SH-SY5Y (cell line): Measurements from ENCODE around the gene NBEA.

Source experiments
- GATA2 ChIP-seq: IDR thresholded peaks from 2 replicates; pipeline ENCODE4 v1.6.1; 2011; ENCODE audit warnings: mild to moderate bottlenecking, low read depth, low read length
- GATA3 ChIP-seq: IDR thresholded peaks from 2 replicates; pipeline ENCODE4 v1.6.1; 2011; ENCODE audit warnings: low read depth, mild to moderate bottlenecking, low read length, moderate library complexity

DNA sequence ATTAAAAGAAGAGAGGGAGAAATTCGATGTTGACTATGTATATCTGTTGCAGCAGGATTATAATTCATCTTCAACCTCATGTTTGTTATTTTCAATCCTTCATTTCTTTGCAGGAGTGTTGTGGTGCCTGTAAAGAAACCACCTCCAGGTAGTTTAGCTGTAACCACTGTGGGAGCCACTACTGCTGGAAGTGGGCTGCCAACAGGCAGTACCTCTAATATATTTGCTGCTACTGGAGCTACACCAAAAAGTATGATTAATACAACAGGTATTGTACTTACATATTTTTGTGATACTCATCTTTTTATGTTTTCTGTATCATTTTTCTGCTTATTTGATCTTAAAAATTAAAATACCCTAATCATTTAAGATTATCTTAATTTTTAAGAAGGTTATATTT lies 266.5 kb downstream of the NBEA start:
- TF ChIP-seq GATA3 (no peak), GATA2 (no peak)
